A549 (cell line): ENCODE results near the gene COPS4.

Experiments used
- HDAC2 ChIP-seq: fragments of 200-600 bp; sonication (generic); IDR thresholded peaks from 2 replicates; pipeline ENCODE4 v1.6.1; 2016
- MAFK ChIP-seq: fragments of 450-650 bp; IDR thresholded peaks from 2 replicates; pipeline ENCODE4 v1.6.1; 2014; ENCODE audit not compliant: partially characterized antibody
- MYC ChIP-seq: IDR thresholded peaks from 2 replicates; pipeline ENCODE4 v1.6.1; 2012; ENCODE audit warnings: mild to moderate bottlenecking, inconsistent platforms, low read length, improper control_type of control experiment, borderline replicate concordance
- TF ChIP-seq, protein P1 (sequence below): fragments of >200 bp; sonication (Bioruptor Twin); formaldehyde crosslinking; IDR thresholded peaks from 3 replicates; pipeline ENCODE4 v1.5.1; 2016

GRCh38 chr4:83080561-83080960 is 45.6 kb downstream of the COPS4 start:
- TF ChIP-seq, protein P1, sequence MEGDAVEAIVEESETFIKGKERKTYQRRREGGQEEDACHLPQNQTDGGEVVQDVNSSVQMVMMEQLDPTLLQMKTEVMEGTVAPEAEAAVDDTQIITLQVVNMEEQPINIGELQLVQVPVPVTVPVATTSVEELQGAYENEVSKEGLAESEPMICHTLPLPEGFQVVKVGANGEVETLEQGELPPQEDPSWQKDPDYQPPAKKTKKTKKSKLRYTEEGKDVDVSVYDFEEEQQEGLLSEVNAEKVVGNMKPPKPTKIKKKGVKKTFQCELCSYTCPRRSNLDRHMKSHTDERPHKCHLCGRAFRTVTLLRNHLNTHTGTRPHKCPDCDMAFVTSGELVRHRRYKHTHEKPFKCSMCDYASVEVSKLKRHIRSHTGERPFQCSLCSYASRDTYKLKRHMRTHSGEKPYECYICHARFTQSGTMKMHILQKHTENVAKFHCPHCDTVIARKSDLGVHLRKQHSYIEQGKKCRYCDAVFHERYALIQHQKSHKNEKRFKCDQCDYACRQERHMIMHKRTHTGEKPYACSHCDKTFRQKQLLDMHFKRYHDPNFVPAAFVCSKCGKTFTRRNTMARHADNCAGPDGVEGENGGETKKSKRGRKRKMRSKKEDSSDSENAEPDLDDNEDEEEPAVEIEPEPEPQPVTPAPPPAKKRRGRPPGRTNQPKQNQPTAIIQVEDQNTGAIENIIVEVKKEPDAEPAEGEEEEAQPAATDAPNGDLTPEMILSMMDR, result no peak
- TF ChIP-seq MYC (no peak), MAFK (no peak), HDAC2 (no peak)
